K562 (cell line): ENCODE data around the gene ZNF521. TPM values are rescaled to one million over a fixed set of nuclear protein-coding genes. Genes with fewer than 3 reads are reported as not detected.
A peak's percentile ranks its signal among the peaks of the same experiment; 100 is the strongest.

ENCODE experiments used
- ATAC-seq: fragments of 200-7000 bp; cut with Tn5 transposase; 3 replicates; pipeline ENCODE4 v1.9.1; 2020; ENCODE audit warnings: moderate library complexity
- BruUV-seq: library from RNA; stranded (reverse); fragments of 400-500 nt; replicated peaks from 2 replicates; lab custom pipeline; 2021; lab: Mats Ljungman, UMichigan
- CTCF ChIA-PET: fragments of 300-600 bp; formaldehyde crosslinking; extraction: SDS; loops from one replicate; lab custom pipeline; 2021; ENCODE audit warnings: low intra/inter-chr PET ratio; lab: Yijun Ruan, JAX
- POLR2A ChIA-PET: fragments of 300-600, 350-650 bp; sonication (Branson Sonifier 250); formaldehyde crosslinking; extraction: SDS; loops from one replicate; lab custom pipeline; 2021; ENCODE audit warnings: antibody characterized with exemption, inconsistent platforms; lab: Yijun Ruan, JAX
- DNase-seq, 4 experiments: peaks; one replicate each; pipeline versions ENCODE4 v3.0.0 to v3.0.0-alpha.2; 2011 to 2018; ENCODE audit warnings: low spot score in 3 of 4, mixed read lengths in 3 of 4; ENCODE audit errors: extremely low read depth in 1 of 4
- FAIRE-seq: peaks from 2 replicates; lab custom pipeline; 2011; peaks lifted over from hg19 to GRCh38; lab: Jason Lieb, UNC
- H2AFZ ChIP-seq: 2 replicates; pipeline ENCODE4 v1.6.0; 2011; ENCODE audit warnings: low read depth, low read length, control low read depth, inconsistent platforms
- H3K27ac ChIP-seq: fragments of 200-600 bp; 3 replicates; pipeline ENCODE4 v1.8.0; 2011; ENCODE audit warnings: low read depth, mild to moderate bottlenecking, control low read depth, inconsistent platforms, low read length, moderate library complexity, mixed read lengths; ENCODE audit errors: extremely low read depth
- H3K27me3 ChIP-seq, 2 experiments: fragments of 300-600 bp in 1 of 2; 2 replicates in 1 of 2; 3 replicates in 1 of 2; pipeline versions ENCODE4 v1.6.0 to v1.8.0; 2011; ENCODE audit warnings: inconsistent platforms in 2 of 2, low read length in 2 of 2, mild to moderate bottlenecking in 1 of 2, mixed read lengths in 1 of 2, moderate library complexity in 1 of 2; ENCODE audit not compliant: control insufficient read depth in 2 of 2, insufficient read depth in 2 of 2
- H3K36me3 ChIP-seq: fragments of 300-600 bp; 3 replicates; pipeline ENCODE4 v1.8.0; 2011; ENCODE audit warnings: mild to moderate bottlenecking, low read length, inconsistent platforms; ENCODE audit not compliant: control insufficient read depth, insufficient read depth
- H3K4me1 ChIP-seq, 2 experiments: fragments of 200-600 bp in 1 of 2; replicated peaks in 1 of 2; 2 replicates in 1 of 2; 3 replicates in 1 of 2; pipeline versions ENCODE4 v1.5.1 to v1.8.0; 2011; ENCODE audit warnings: inconsistent platforms in 2 of 2, low read length in 2 of 2, mild to moderate bottlenecking in 1 of 2, mixed read lengths in 1 of 2, moderate library complexity in 1 of 2; ENCODE audit not compliant: control insufficient read depth in 2 of 2, insufficient read depth in 2 of 2
- H3K4me2 ChIP-seq: 2 replicates; pipeline ENCODE4 v1.6.1; 2011; ENCODE audit warnings: low read length, control low read depth, inconsistent platforms, mixed read lengths; ENCODE audit not compliant: insufficient read depth
- H3K4me3 ChIP-seq: fragments of 200-600 bp; sonication (generic), shearing (Covaris generic); 2 replicates; pipeline ENCODE4 v1.5.1; 2016; ENCODE audit warnings: control low read depth, inconsistent platforms
- H3K79me2 ChIP-seq: fragments of 200-600 bp; 3 replicates; pipeline ENCODE4 v1.8.0; 2011; ENCODE audit warnings: low read length, inconsistent platforms; ENCODE audit not compliant: control insufficient read depth, insufficient read depth
- H3K9ac ChIP-seq, 2 experiments: 2 replicates each; pipeline versions ENCODE4 v1.6.0 to v1.6.1; 2011; ENCODE audit warnings: low read depth in 2 of 2, low read length in 2 of 2, control low read depth in 1 of 2, inconsistent platforms in 1 of 2, mild to moderate bottlenecking in 1 of 2, mixed read lengths in 1 of 2; ENCODE audit not compliant: insufficient read depth in 1 of 2
- H3K9me1 ChIP-seq: one replicate; pipeline ENCODE4 v1.6.0; 2011; ENCODE audit warnings: inconsistent platforms, mild to moderate bottlenecking, low read length, moderate library complexity; ENCODE audit not compliant: control insufficient read depth, insufficient read depth
- H3K9me3 ChIP-seq: replicated peaks from 2 replicates; pipeline ENCODE4 v1.5.1; 2011; ENCODE audit warnings: low read depth, low read length, inconsistent platforms; ENCODE audit not compliant: control insufficient read depth, insufficient read depth
- H4K20me1 ChIP-seq: replicated peaks from 2 replicates; pipeline ENCODE4 v1.6.1; 2011; ENCODE audit warnings: low read length, inconsistent platforms, mixed read lengths; ENCODE audit not compliant: control insufficient read depth, insufficient read depth
- GABPB1 ChIP-seq: sonication (generic); formaldehyde crosslinking; IDR thresholded peaks from 2 replicates; pipeline ENCODE4 v1.8.0; 2022; ENCODE audit warnings: mild to moderate bottlenecking, missing genetic modification reagents
- SRSF7 ChIP-seq: fragments of 200-400 bp; formaldehyde crosslinking; optimal IDR thresholded peaks from 2 replicates; pipeline ENCODE3; 2017; ENCODE audit warnings: mild to moderate bottlenecking, low read depth, low read length
- ZC3H8 ChIP-seq: fragments of 450-650 bp; IDR thresholded peaks from 2 replicates; pipeline ENCODE4 v1.6.1; 2017
- ZFP30 ChIP-seq: fragments of 250-450 bp; sonication (Bioruptor Pico); IDR thresholded peaks from 2 replicates; pipeline ENCODE4 v1.8.0; 2022; ENCODE audit warnings: moderate library complexity, mild to moderate bottlenecking, inconsistent platforms, borderline replicate concordance
- WGBS: fragments of 100-300 bp; shearing (Covaris generic); methylation state at CpG from one replicate; pipeline ENCODE4 v1.1.6; 2016; ENCODE audit warnings: low coverage, mixed read lengths; ENCODE audit not compliant: insufficient coverage; ENCODE audit errors: missing lambda C conversion rate; 5-methylcytosine and 5-hydroxymethylcytosine counted together
- in situ Hi-C: fragments of 300-500 bp; cut with MboI; formaldehyde crosslinking; loops from 4 replicates; pipeline ENCODE4 v1.15.0; 2018; ENCODE audit warnings: inconsistent platforms, mixed read lengths
- intact Hi-C: fragments of 100-400 bp; cut with micrococcal nuclease; formaldehyde crosslinking; loops from 2 replicates; pipeline ENCODE4 v1.14.2; 2022
- polyA plus RNA-seq, 8 experiments: library from polyadenylated mRNA; depleted of rRNA in 4 of 8; stranded (reverse) in 5 of 8; unstranded in 3 of 8; fragments of >200 nt; fragmentation: Nextera tagmentation in 2 of 8; fragmentation: Illumina TruSeq in 1 of 8; extraction: Ambion mirVana in 2 of 8; extraction: Trizol in 1 of 8; gene quantifications; 2 replicates each; pipeline versions ENCODE4 v1.2.1 to v1.2.3, GENCODE V29; 2011 to 2014; ENCODE audit warnings: inconsistent platforms in 1 of 8, missing spikeins in 1 of 8
- total RNA-seq, 7 experiments: library from RNA; depleted of rRNA in 6 of 7; stranded (reverse); fragments of >200 nt in 6 of 7; fragmentation: Illumina TruSeq in 2 of 7; extraction: Trizol in 2 of 7; gene quantifications; 2 replicates each; pipeline versions ENCODE4 v1.2.1 to v1.2.3, GENCODE V29; 2011 to 2021; ENCODE audit warnings: low replicate concordance in 1 of 7
- TF ChIP-seq, protein P1 (sequence below): fragments of 250-450 bp; sonication (Bioruptor Pico); IDR thresholded peaks from 2 replicates; pipeline ENCODE4 v1.8.0; 2021; ENCODE audit warnings: mild to moderate bottlenecking, moderate library complexity
- TF ChIP-seq, protein P2 (sequence below), 3 experiments: IDR thresholded peaks in 2 of 3; conservative IDR thresholded peaks in 1 of 3; 2 replicates each; pipeline ENCODE4 v1.5.1; 2011 to 2012; ENCODE audit warnings: low read length in 3 of 3, mild to moderate bottlenecking in 3 of 3, control low read depth in 2 of 3, improper control_type of control experiment in 1 of 3, inconsistent platforms in 1 of 3, low read depth in 1 of 3, mixed read lengths in 1 of 3, moderate library complexity in 1 of 3; ENCODE audit not compliant: insufficient read depth in 2 of 3
- TF ChIP-seq, protein P3 (sequence below): sonication (generic); formaldehyde crosslinking; IDR thresholded peaks from 2 replicates; pipeline ENCODE4 v1.8.1; 2022; ENCODE audit warnings: missing genetic modification reagents

The ZNF521 gene
- total and polyA plus RNA-seq, 9 of the 15 experiments (the other 6 are each of a cell fraction or from before 2014, with no cell fraction given), result 1.2 to 5.8 (median 1.6) TPM

DNA sequence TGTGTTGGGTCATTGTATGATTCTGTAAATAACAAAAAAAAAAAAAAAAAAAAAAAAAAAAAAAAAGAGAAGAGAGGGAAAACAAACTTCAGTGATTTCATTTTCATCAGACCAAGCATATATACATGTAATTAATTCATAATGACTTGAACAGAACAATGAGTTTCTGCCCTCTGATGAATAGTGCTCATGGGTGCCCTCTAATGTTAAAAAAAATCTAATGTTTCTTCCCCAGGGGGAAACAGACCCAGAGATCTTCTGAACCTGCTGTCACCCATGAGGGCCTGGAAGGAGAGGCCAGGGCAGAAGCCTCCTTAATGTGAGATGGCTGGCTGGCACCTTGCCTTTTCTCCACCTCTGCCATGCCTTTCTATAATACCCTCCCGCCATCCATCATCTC, 289.2 kb downstream of the ZNF521 start:
- no peak for FAIRE-seq

More for the DNA sequence above, 289.2 kb downstream of the ZNF521 start:
- H3K9me1 ChIP-seq, result no peaks in the 10 kb centered on the region
- H3K4me2 ChIP-seq, result no peak overlapping the region
- ChIA-PET CTCF (interaction anchor here (0.6 kb wide), 1 partner anchor 90 kb away, joined by 3 read pairs; no protein-coding TSS in a partner anchor), POLR2A (no interaction called here)
- no peaks in the 10 kb centered on the region for H3K9me3 ChIP-seq
- TF ChIP-seq, protein P1, sequence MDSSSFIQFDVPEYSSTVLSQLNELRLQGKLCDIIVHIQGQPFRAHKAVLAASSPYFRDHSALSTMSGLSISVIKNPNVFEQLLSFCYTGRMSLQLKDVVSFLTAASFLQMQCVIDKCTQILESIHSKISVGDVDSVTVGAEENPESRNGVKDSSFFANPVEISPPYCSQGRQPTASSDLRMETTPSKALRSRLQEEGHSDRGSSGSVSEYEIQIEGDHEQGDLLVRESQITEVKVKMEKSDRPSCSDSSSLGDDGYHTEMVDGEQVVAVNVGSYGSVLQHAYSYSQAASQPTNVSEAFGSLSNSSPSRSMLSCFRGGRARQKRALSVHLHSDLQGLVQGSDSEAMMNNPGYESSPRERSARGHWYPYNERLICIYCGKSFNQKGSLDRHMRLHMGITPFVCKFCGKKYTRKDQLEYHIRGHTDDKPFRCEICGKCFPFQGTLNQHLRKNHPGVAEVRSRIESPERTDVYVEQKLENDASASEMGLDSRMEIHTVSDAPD (CRISPR knock-in tag), result no peak
- TF ChIP-seq, protein P2, sequence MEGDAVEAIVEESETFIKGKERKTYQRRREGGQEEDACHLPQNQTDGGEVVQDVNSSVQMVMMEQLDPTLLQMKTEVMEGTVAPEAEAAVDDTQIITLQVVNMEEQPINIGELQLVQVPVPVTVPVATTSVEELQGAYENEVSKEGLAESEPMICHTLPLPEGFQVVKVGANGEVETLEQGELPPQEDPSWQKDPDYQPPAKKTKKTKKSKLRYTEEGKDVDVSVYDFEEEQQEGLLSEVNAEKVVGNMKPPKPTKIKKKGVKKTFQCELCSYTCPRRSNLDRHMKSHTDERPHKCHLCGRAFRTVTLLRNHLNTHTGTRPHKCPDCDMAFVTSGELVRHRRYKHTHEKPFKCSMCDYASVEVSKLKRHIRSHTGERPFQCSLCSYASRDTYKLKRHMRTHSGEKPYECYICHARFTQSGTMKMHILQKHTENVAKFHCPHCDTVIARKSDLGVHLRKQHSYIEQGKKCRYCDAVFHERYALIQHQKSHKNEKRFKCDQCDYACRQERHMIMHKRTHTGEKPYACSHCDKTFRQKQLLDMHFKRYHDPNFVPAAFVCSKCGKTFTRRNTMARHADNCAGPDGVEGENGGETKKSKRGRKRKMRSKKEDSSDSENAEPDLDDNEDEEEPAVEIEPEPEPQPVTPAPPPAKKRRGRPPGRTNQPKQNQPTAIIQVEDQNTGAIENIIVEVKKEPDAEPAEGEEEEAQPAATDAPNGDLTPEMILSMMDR (IDR thresholded peaks at IDR 0.05 in 2 of 3, conservative IDR thresholded peaks at IDR 0.05 in 1 of 3; ENCODE audit: insufficient read depth in 2 of 3, low read depth in 1 of 3, low read length in 3 of 3), result peak in 1 of 3 experiments; percentile 19; a peak in 1 of 6 replicates
- TF ChIP-seq, protein P3, sequence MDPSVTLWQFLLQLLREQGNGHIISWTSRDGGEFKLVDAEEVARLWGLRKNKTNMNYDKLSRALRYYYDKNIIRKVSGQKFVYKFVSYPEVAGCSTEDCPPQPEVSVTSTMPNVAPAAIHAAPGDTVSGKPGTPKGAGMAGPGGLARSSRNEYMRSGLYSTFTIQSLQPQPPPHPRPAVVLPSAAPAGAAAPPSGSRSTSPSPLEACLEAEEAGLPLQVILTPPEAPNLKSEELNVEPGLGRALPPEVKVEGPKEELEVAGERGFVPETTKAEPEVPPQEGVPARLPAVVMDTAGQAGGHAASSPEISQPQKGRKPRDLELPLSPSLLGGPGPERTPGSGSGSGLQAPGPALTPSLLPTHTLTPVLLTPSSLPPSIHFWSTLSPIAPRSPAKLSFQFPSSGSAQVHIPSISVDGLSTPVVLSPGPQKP (CRISPR knock-in tag), result no peak
- no peak for TF ChIP-seq ZFP30 (CRISPR knock-in tag)
- TF ChIP-seq GABPB1 (CRISPR knock-in tag), result no peak
- no peak for TF ChIP-seq SRSF7
- no peak for TF ChIP-seq ZC3H8
- H4K20me1 ChIP-seq, result no peaks in the 10 kb centered on the region
- H3K79me2 ChIP-seq, result no peaks in the 10 kb centered on the region
- in situ Hi-C loops, result no loop called here
- 8% methylated on average over 1 of the region's 1 CpG for whole genome bisulfite sequencing
- intact Hi-C loops, result no loop called here
- H2AFZ ChIP-seq, result no peak overlapping the region
- H3K27me3 ChIP-seq, result no peaks in the 10 kb centered on the region
- ATAC-seq (peak; percentile 44; the same call in 1 of the 3 replicates), DNase-seq (no peak)
- H3K36me3 ChIP-seq, result no peaks in the 10 kb centered on the region
- H3K9ac ChIP-seq, result no peak overlapping the region
- no TSS peak for BruUV-seq
- no peak overlapping the region for H3K27ac ChIP-seq
- H3K4me3 ChIP-seq, result no peak overlapping the region
- H3K4me1 ChIP-seq, result no peaks in the 10 kb centered on the region
